Activated naive CD8-positive, alpha-beta T cell treated with anti-CD3 and anti-CD28 coated beads, Interleukin-2, amount 50 U/mL, for 24 hours (primary cell): ENCODE measurements around the gene FBXW7.

Experiments used
- ATAC-seq: fragments of 150-1000 bp; cut with Tn5 transposase; one replicate; pipeline ENCODE4 v1.10.0; 2021
- DNase-seq: peaks from one replicate; pipeline ENCODE4 v3.0.0; 2021
- H3K27ac Mint-ChIP-seq: one replicate; pipeline ENCODE4 v1.8.0; 2021; ENCODE audit warnings: mild to moderate bottlenecking, mixed read lengths
- H3K27me3 Mint-ChIP-seq: one replicate; pipeline ENCODE4 v1.8.0; 2021; ENCODE audit warnings: mixed read lengths
- H3K36me3 Mint-ChIP-seq: one replicate; pipeline ENCODE4 v1.8.0; 2021; ENCODE audit warnings: low read depth, mixed read lengths
- H3K4me1 Mint-ChIP-seq: one replicate; pipeline ENCODE4 v1.8.0; 2021; ENCODE audit warnings: mixed read lengths
- H3K4me3 Mint-ChIP-seq: one replicate; pipeline ENCODE4 v1.8.0; 2021; ENCODE audit warnings: mild to moderate bottlenecking, moderate library complexity, mixed read lengths
- H3K9me3 Mint-ChIP-seq: one replicate; pipeline ENCODE4 v1.8.0; 2021; ENCODE audit warnings: mixed read lengths

Gene FBXW7

DNA sequence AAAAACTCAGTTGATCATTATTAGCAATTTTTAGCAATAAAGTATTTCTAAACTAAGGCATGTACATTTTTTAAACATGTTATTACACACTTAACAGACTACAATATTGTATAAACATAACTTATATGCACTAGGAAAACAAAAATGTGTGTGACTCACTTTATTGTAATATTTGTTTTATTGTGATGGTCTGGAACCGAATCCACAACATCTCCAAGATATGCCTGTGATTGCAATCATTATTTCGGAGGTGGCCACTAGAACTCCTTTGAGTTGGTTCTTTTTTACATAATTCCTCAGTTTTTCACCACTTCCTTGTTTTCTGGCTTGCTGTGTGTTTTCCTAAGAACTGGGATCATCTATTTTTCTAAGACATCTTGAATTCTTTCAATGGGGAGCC lies 53.7 kb downstream of the FBXW7 start:
- Mint-ChIP-seq H3K9me3 (peaks cover 8% of the 10 kb centered on the region), H3K4me1 (peaks cover 33% of the 10 kb centered on the region), H3K27me3 (no peaks in the 10 kb centered on the region), H3K36me3 (peaks cover 23% of the 10 kb centered on the region), H3K27ac (no peak overlapping the region), H3K4me3 (no peak overlapping the region)
- no peak for DNase-seq
- ATAC-seq, result no peak

GRCh38 chr4:152480901-152481300 lies 55.0 kb downstream of the FBXW7 start:
- H3K9me3 Mint-ChIP-seq, result peaks cover 8% of the 10 kb centered on the region
- no peak overlapping the region for H3K4me3 Mint-ChIP-seq
- H3K27me3 Mint-ChIP-seq, result no peaks in the 10 kb centered on the region
- ATAC-seq (no peak), DNase-seq (no peak)
- no peak overlapping the region for H3K27ac Mint-ChIP-seq
- peaks cover 23% of the 10 kb centered on the region for H3K4me1 Mint-ChIP-seq
- peaks cover 23% of the 10 kb centered on the region for H3K36me3 Mint-ChIP-seq

DNA sequence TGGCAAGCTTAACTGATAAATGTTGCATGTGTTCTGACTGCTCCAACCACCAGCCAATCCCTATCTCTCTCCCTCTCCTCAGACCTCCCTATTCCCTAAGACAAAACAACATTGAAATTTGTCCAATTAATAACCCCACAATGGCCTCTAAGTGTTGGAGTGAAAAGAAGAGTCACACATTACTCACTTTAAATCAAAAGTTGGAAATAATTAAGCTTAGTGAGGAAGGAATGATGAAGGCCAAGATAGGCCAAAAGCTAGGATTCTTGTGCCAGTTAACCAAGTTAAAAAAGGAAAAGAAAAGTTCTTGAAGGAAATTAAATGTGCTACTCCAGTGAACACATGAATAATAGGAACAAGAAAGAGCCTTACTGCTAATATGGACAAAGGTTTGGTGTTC lies 55.6 kb downstream of the FBXW7 start:
- Mint-ChIP-seq H3K4me3 (no peak overlapping the region), H3K36me3 (peaks cover 23% of the 10 kb centered on the region), H3K4me1 (peaks cover 17% of the 10 kb centered on the region), H3K9me3 (peaks cover 8% of the 10 kb centered on the region), H3K27me3 (no peaks in the 10 kb centered on the region), H3K27ac (no peak overlapping the region)
- no peak for DNase-seq
- no peak for ATAC-seq

GRCh38 chr4:152479428-152480026 lies 56.4 kb downstream of the FBXW7 start:
- no peak overlapping the region for H3K4me3 Mint-ChIP-seq
- H3K27ac Mint-ChIP-seq, result no peak overlapping the region
- H3K27me3 Mint-ChIP-seq, result no peaks in the 10 kb centered on the region
- DNase-seq, result no peak
- H3K4me1 Mint-ChIP-seq, result peaks cover 13% of the 10 kb centered on the region
- H3K36me3 Mint-ChIP-seq, result peaks cover 23% of the 10 kb centered on the region
- peaks cover 8% of the 10 kb centered on the region for H3K9me3 Mint-ChIP-seq
- no peak for ATAC-seq

- ATAC-seq (no peak), DNase-seq (no peak)
- H3K27ac Mint-ChIP-seq, result no peak overlapping the region
- no peak overlapping the region for H3K4me3 Mint-ChIP-seq
- peaks cover 8% of the 10 kb centered on the region for H3K9me3 Mint-ChIP-seq
- H3K27me3 Mint-ChIP-seq, result no peaks in the 10 kb centered on the region
- peaks cover 15% of the 10 kb centered on the region for H3K4me1 Mint-ChIP-seq
- peaks cover 23% of the 10 kb centered on the region for H3K36me3 Mint-ChIP-seq
Measured at GRCh38 chr4:152478461-152479237, 57.2 kb downstream of the FBXW7 start.

GRCh38 chr4:152476796-152477195 lies 59.1 kb downstream of the FBXW7 start:
- Mint-ChIP-seq H3K36me3 (peaks cover 20% of the 10 kb centered on the region), H3K27ac (no peak overlapping the region), H3K4me1 (peaks cover 13% of the 10 kb centered on the region), H3K27me3 (no peaks in the 10 kb centered on the region), H3K9me3 (peaks cover 4% of the 10 kb centered on the region), H3K4me3 (no peak overlapping the region)
- DNase-seq (no peak), ATAC-seq (no peak)

DNA sequence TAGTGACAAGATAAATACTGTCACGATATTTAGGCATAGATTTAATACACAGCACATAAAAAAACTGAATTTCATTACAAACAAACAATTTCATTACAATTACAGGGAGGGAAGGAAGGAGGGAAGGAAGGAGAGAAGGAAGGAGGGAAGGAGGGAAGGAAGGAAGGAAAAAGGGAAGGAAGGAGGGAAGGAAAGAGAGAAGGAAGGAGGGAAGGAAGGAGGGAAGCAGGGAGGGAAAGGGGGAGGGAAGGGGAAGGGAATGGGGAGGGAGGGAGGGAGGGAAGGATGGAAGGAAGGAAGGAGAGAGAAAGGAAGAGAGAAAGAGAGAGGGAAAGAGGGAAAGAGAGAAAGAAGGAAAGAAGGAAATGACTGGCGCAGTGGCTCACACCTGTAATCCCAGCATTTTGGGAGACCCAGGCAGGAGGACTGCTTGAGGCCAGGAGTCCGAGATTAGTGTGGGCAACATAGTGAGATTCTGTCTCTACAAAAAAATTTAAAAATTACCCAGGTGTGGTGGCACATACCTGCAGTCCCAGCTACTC lies 64.6 kb downstream of the FBXW7 start:
- H3K27ac Mint-ChIP-seq, result no peak overlapping the region
- H3K36me3 Mint-ChIP-seq, result peaks cover 12% of the 10 kb centered on the region
- H3K4me3 Mint-ChIP-seq, result no peak overlapping the region
- H3K9me3 Mint-ChIP-seq, result peaks cover 8% of the 10 kb centered on the region
- no peaks in the 10 kb centered on the region for H3K27me3 Mint-ChIP-seq
- DNase-seq (no peak), ATAC-seq (no peak)
- peaks cover 7% of the 10 kb centered on the region for H3K4me1 Mint-ChIP-seq

- Mint-ChIP-seq H3K4me3 (no peak overlapping the region), H3K4me1 (peaks cover 22% of the 10 kb centered on the region), H3K36me3 (peaks cover 12% of the 10 kb centered on the region), H3K9me3 (peaks cover 8% of the 10 kb centered on the region), H3K27ac (no peak overlapping the region), H3K27me3 (no peaks in the 10 kb centered on the region)
- ATAC-seq (no peak), DNase-seq (no peak)
Measured at GRCh38 chr4:152468408-152468807, 67.5 kb downstream of the FBXW7 start.

DNA sequence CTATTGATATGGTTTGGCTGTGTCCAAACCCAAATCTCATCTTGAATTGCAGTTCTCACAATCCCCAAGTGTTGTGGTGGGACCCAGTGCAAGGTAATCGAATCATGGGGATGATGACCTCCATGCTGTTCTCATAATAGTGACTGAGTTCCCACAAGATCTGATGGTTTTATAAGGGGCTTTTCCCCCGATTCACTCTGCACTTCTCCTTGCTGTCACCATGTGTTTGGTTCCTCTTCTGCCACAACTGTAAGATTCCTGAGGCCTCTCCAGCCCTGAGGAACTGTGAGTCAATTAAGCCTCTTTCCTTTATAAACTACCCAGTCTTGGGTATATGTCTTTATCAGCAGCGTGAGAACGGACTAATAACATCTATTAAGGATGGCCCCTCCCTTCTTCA lies 68.8 kb downstream of the FBXW7 start:
- H3K4me1 Mint-ChIP-seq, result peaks cover 35% of the 10 kb centered on the region
- no peak overlapping the region for H3K27ac Mint-ChIP-seq
- peaks cover 8% of the 10 kb centered on the region for H3K9me3 Mint-ChIP-seq
- no peak overlapping the region for H3K4me3 Mint-ChIP-seq
- no peaks in the 10 kb centered on the region for H3K27me3 Mint-ChIP-seq
- DNase-seq (no peak), ATAC-seq (no peak)
- peaks cover 12% of the 10 kb centered on the region for H3K36me3 Mint-ChIP-seq

DNA sequence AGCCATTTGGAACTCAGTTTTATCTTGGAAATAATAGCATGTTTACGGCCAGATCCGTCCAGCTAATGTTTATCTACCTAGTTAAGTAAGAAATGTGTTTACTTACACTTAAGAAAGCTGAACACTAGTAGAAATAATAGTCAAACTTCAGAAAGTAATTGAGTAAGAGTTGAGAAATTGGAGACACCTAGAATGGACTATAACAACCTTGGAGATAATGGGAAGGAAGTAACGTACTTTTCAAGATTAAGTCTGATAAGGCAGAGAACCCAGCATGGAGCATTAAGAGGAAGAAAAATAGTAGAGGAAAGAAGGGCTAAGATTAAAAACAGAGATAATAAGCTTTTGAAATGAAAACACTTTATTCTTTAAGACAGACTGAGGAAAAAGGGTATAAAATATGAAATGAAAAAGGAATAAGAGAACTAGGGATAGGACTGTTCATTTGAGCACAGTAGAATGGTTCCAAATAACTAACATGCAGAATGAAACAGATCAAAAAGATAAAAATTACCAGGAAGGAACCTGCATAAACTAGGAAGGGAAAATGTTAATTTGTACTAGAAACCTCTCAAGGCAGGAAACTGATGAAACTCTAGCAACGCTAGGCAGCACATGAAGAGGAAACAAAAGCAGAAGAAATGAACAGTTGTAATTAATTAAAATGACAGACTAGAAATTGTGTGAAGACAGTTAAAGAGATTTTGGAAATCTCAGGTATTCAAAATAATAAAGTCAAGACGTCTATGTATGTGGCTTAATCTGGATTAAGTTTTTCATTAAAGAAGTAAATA lies 71.7 kb downstream of the FBXW7 start:
- H3K27ac Mint-ChIP-seq, result peak overlapping the region; percentile 36
- H3K4me1 Mint-ChIP-seq, result peaks cover 53% of the 10 kb centered on the region
- H3K4me3 Mint-ChIP-seq, result no peak overlapping the region
- DNase-seq, result no peak
- no peaks in the 10 kb centered on the region for H3K27me3 Mint-ChIP-seq
- H3K9me3 Mint-ChIP-seq, result no peaks in the 10 kb centered on the region
- peaks cover 9% of the 10 kb centered on the region for H3K36me3 Mint-ChIP-seq
- no peak for ATAC-seq

- peaks cover 9% of the 10 kb centered on the region for H3K36me3 Mint-ChIP-seq
- ATAC-seq (no peak), DNase-seq (no peak)
- no peak overlapping the region for H3K4me3 Mint-ChIP-seq
- peak overlapping the region; percentile 36 for H3K27ac Mint-ChIP-seq
- no peaks in the 10 kb centered on the region for H3K27me3 Mint-ChIP-seq
- H3K4me1 Mint-ChIP-seq, result peaks cover 59% of the 10 kb centered on the region
- H3K9me3 Mint-ChIP-seq, result no peaks in the 10 kb centered on the region
Measured at GRCh38 chr4:152463562-152463961, 72.3 kb downstream of the FBXW7 start.

DNA sequence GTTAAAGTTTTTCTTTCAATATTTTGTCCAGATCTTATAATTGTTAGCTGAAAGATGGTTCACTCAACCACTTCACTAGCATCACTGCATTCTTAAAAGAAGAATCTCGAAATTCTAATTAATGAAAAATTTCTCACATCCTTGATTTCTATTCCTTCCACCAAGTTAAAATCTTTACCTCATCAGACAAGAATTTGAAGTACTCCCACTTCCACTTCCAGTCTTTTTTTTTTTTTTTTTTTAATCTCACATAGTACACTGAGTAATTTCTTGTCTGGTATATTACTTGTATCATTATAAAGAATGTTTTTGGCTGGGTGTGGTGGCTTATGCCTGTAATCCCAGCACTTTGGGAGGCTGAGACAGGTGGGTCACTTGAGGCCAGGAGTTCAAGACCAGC lies 73.2 kb downstream of the FBXW7 start:
- no peak for ATAC-seq
- no peak overlapping the region for H3K4me3 Mint-ChIP-seq
- DNase-seq, result no peak
- no peaks in the 10 kb centered on the region for H3K27me3 Mint-ChIP-seq
- H3K9me3 Mint-ChIP-seq, result no peaks in the 10 kb centered on the region
- no peak overlapping the region for H3K27ac Mint-ChIP-seq
- H3K4me1 Mint-ChIP-seq, result peaks cover 65% of the 10 kb centered on the region
- H3K36me3 Mint-ChIP-seq, result peaks cover 11% of the 10 kb centered on the region

- ATAC-seq, result no peak
- H3K27ac Mint-ChIP-seq, result no peak overlapping the region
- DNase-seq, result no peak
- H3K36me3 Mint-ChIP-seq, result peaks cover 7% of the 10 kb centered on the region
- H3K27me3 Mint-ChIP-seq, result no peaks in the 10 kb centered on the region
- peaks cover 66% of the 10 kb centered on the region for H3K4me1 Mint-ChIP-seq
- H3K4me3 Mint-ChIP-seq, result no peak overlapping the region
- no peaks in the 10 kb centered on the region for H3K9me3 Mint-ChIP-seq
Measured at GRCh38 chr4:152462047-152462446, 73.8 kb downstream of the FBXW7 start.

DNA sequence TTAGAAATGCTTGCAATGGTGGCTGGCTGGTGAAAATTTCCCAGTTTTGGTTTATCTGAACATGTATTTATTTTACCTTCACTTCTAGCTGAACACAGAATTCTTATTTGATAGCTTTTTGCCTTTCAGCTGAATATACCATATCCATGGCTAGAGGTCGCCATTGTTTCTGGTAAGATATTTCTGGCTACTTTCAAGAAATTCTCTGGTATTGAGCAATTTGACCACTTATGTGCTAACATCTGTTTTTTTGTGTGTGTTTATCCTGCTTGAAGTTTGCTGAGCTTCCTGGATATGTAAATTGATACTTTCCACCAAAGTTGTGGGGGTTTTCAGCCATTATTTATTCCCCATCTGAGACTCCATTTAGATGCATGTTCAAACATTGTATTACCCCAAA lies 75.4 kb downstream of the FBXW7 start:
- Mint-ChIP-seq H3K4me3 (no peak overlapping the region), H3K4me1 (peaks cover 73% of the 10 kb centered on the region), H3K27ac (no peak overlapping the region), H3K36me3 (peaks cover 9% of the 10 kb centered on the region), H3K9me3 (no peaks in the 10 kb centered on the region), H3K27me3 (no peaks in the 10 kb centered on the region)
- ATAC-seq (no peak), DNase-seq (no peak)

- ATAC-seq (peak; percentile 66), DNase-seq (no peak)
- peak overlapping the region; percentile 25 for H3K4me3 Mint-ChIP-seq
- H3K9me3 Mint-ChIP-seq, result no peaks in the 10 kb centered on the region
- H3K4me1 Mint-ChIP-seq, result peaks cover 71% of the 10 kb centered on the region
- peak overlapping the region; percentile 69 for H3K27ac Mint-ChIP-seq
- no peaks in the 10 kb centered on the region for H3K27me3 Mint-ChIP-seq
- H3K36me3 Mint-ChIP-seq, result peaks cover 9% of the 10 kb centered on the region
Measured at GRCh38 chr4:152459326-152459725, 76.6 kb downstream of the FBXW7 start.
